GM18508 (cell line): ENCODE measurements around the gene C5orf63.
"Not testable (repeated sequence)": the region's sequence is repeated elsewhere in the genome, so short reads cannot be mapped to it uniquely, and the experiment has no call there.

ENCODE experiments used
- ATAC-seq: cut with Tn5 transposase; IDR thresholded peaks from one replicate; pipeline ENCODE4 v1.9.1; 2021; ENCODE audit warnings: moderate number of reproducible peaks; ENCODE audit not compliant: insufficient read depth, unreplicated experiment

The C5orf63 gene

DNA sequence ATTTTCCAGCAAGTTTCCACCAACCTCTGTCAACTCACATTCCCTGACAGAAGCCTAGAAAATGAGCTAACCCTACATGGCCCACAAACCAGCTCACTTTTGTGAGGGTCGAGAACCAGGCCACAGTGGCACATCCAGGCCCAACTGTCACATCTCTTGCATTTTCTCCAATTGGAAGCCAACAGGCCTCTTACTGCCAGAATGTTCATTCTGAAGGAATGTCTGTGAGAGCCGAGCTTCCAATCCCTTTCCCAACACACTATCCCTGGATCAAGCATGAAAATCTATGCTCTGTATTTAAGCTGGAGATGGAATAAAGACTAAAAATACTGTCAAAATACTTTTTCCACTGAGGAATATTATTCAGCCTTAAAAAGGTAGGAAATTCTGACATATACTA lies 62.9 kb downstream of the C5orf63 start:
- no peak for ATAC-seq

DNA sequence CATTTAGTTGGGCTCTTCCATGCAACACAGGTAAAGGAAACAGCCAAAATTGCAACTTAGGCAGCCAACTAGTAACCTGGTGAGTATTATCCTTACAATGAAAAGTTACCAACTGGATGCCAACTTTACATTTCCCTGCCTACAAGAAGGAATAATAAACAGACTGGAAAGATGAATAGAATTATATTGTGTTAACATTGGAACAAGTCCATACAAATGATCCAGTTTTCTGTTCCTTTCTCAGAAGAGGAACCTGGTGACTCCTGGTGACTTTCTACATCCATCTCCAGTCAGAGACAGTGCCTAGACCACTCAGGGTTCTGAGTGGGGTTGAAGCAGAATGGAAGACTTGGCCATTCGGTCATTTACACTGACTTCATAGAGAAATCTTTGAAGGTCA lies 63.5 kb downstream of the C5orf63 start:
- no peak for ATAC-seq

DNA sequence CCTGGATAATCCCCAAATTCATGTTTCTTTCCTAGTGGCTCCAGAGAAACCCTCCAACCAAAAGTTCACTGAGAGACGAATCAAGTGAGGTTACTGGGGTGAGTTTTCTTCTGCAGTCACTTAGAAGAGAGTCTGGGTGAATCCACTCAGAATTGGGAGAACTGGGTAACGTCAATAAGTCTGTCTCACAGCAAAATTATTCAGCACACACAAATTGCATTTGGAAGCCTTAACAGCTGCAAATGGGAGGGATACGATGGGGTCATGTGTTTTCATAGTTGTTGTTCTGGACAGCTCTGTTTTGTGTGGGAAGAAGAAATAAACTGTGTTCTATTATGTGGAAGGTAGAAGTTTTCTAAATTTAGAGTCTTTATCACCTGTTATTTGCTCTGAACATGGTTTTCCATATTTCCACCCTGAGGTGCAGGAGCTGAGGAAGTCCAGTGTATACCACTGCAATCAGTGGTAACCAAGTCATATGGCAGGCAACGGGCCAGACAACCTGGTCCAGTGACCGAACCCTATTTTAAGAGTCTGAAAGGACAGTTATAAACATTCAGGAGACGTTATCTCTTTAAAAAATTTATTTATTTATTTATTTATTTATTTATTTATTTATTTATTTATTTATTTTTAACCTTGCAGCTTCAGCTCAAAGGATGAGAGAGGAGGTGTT lies 64.9 kb downstream of the C5orf63 start:
- no peak for ATAC-seq

DNA sequence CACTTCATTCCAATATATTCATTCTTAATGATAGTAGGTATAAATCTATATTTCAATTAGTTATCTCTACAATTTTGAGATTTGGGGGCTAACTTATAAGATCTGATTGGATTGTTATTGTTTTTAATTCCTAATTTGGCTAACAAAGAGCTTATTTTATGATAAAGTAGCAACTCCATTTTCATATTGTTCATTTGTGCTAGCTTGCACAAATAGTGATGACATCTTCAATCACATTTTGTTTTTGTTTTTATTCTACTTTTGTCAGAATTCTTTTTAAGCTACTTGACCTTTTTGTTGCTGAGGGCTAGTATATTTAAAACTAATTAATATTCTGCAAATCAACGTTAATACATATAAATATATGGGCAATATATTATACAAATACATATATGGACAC lies 65.8 kb downstream of the C5orf63 start:
- no peak for ATAC-seq

DNA sequence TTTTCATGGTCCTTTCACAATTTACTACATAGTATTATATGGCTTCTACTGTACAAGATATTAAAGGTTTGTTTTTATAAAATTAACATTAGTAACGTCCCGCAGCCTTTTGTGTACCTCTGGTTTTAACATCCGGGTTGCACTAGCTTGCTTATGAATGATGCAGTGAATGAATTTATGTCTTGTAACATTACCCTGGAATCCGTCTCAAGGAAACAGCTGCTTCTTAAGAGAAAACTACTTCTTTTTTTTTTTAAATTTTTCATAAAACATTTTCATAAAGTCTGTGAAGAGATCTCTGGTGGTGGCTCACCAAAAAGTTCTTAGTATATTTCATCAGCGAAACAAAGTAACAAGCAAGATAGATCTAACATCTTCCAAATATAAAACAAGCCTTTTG lies 66.6 kb downstream of the C5orf63 start:
- no peak for ATAC-seq

DNA sequence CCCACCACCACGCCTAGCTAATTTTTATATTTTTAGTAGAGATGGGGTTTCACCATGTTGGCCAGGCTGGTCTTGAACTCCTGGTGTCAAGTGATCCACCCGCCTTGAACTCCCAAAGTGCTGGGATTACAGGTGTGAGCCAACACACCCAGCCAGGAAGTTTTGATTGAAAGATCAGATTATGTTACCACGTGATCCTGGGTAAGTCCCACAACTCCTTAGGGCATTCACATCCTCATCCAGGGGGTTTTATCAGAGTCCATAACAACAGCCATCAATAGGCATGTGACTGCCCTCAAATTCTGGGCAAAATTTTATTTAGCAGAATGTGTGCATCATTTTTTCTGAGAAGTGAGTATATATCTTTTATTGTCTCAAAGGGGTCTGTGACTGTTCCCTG lies 68.0 kb downstream of the C5orf63 start:
- ATAC-seq = not testable (repeated sequence)

DNA sequence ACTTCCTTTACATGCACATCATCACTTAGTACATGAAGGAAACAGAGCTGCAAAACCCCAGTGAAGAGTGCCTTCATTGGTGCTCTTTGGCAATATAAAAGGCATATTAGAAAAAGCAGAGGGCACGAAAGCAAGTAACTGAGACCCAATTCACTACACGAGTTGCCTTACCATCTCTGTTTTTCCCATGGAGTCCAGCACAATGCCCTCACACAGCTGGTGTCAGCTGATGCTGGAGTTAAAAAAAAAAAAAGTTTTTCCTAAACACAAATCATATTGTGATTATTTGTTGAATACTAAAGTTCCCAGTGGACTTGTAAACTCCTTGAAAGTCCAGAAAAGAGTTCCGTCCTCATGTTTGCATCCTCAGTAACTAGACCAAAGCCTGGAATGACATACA lies 68.6 kb downstream of the C5orf63 start:
- no peak for ATAC-seq

DNA sequence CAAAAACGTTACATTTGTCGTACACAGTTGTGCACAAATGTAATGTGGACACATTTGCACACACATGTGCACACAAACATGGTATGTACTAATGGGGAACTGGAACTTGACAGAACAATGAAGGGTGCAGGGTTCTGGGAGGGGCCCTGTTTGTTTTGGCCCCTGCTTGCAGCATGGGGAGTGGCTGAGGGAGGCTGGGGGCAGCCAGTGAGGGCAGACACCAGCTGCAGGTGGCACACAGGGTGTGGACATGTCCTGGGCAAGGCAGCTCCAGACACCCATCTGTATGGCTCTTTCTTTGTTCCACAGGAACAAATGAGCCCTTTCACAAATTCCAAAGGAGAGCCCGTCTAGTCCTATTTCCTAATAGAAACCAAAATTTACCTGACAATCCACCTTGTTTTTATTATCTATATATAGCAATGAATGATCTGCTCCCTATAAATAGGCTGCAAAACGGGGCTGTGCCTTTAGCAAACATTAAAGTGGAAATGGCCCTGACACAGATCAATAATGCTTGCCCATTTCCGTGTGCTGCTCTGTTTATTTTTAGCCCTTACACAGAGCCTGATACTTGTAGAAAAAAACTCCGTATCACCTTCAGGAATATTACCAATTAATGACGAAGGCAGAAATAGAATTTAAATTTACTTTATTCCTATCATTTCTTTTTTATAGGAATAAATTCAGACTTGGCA lies 69.4 kb downstream of the C5orf63 start:
- no peak for ATAC-seq

DNA sequence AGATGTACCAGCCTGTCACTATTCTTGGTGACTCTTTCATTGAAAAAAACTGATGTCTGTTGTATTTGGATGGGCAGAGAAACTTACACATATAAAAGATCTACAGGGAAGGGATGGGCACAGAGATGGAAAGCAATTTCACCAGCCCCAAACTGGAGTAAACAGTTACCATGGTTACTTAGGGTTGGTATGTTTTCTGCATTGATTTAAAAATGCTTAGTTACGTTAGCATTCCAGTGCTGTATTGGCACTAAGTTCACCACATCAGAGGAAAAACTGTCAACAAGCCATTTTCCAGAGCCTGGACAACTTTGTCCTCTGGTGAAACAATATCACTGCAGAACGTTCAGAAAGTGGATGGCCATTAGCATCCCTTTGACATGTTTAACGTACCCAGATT lies 70.9 kb downstream of the C5orf63 start:
- ATAC-seq = no peak

DNA sequence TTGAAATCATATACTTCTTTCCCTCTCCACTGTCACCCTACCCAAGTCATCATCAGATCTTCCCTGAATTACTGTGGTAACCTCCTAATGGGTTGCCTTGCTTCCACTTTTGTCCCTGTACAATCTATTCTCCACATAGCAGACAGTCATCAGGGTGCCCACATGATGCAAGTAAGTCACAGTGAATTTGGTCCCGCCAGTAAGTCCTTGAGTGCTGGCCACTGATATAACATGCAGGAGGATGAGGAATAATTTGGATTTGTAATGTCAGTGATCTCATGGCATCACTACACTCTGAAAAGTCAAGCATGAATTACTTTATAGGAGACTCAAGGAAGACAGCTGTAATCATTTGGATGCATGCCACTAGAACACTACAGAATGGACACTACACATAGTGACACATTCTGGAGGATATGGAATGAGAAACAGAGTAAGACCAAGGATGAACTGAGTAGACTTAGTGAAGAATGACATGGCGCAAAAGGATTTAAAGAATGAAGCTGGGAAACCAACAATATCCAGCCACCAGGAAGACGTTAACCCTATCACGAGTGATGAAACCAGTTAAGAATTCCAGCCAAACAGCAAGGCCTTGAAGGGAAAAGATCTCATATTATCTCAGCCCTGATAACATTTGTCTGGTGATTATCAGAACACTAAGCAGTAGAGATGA lies 71.5 kb downstream of the C5orf63 start:
- ATAC-seq = no peak
